ENCODE measurements around the gene UNC5A.

Gene UNC5A

DNA sequence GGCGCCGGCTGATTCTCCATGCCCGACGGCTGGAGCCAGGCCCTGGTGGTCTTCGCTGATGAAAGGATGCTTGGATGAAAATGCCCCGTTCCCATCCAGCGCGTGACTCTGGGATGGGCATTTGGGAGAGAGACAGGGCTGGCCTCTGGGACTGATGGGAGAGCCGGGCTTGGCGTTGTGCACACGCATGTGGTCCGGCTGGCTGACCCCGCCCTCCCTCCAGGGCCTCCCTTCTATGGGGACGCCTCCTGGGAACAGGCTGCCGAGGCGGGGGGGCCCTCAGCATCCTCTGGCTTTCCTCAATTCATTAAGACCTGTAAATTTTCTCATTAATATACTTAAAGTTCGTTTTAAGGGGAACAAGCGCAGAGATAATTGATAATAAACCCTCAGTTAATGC lies 36.8 kb downstream of the UNC5A start:
- no peak for DNase-seq

DNA sequence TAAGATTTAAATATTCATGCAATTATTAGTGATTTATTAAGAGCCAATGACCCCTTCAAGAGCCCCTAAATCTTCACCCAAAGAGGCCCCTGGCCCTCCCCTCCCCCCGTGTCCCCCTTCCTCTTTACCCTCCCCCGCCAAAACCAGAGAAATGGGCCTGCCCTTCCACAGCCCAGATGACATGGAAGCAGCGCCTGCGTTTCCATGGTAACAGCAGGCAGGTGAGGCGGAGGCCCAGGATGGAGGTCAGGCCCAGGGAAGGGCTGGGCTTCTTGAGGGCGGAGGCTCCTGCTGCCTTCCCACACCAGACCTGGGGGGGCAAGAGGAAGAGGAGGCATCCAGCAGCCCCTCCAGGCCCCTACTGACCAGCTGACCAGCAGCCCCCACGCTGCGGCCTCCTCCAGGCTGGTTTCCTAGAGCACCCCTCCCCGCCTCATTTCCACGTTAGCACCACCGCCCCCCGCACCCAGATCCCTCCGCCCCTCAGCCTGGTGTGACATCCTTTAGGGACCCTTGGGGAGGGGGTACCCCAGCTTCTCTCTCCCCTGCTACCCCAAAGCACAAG lies 37.4 kb downstream of the UNC5A start:
- DNase-seq: no peak

- no peak for DNase-seq
Measured at GRCh38 chr5:176848651-176849050, 38.3 kb downstream of the UNC5A start.

DNA sequence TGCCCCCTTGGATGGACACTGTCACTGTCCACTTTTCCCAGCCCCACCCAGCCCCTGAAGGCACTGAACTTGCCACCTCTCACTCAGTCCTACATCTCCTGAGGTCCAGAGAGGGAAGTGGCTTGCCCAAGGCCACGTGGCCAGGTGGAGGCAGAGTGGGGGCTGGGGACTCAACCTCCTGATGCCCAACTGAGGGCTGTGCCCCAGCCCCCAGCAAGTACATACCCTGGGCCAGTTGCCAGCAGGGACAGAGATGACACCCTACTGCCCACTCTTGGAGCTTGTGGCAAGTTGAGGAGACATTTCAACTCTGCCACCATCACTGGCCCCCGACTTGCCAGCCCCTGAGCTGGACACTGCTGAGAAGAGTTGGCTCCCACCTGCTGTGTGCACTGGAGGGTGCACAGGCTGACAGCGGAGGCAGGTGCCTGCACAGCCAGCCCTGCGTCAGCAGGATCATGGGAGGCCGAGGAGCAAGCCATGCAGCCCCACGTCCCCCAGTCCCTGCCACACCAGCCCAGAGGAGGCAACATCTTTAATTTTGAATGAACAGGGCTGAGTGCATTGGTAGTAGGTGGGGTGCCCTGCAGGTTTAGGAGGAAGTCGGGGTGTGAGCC lies 39.4 kb downstream of the UNC5A start:
- DNase-seq: no peak

- DNase-seq: no peak
Measured at GRCh38 chr5:176850371-176851245, 40.2 kb downstream of the UNC5A start.

GRCh38 chr5:176851380-176851779 lies 41.0 kb downstream of the UNC5A start:
- no peak for DNase-seq

- no peak for DNase-seq
Measured at GRCh38 chr5:176851871-176852658, 41.7 kb downstream of the UNC5A start.

DNA sequence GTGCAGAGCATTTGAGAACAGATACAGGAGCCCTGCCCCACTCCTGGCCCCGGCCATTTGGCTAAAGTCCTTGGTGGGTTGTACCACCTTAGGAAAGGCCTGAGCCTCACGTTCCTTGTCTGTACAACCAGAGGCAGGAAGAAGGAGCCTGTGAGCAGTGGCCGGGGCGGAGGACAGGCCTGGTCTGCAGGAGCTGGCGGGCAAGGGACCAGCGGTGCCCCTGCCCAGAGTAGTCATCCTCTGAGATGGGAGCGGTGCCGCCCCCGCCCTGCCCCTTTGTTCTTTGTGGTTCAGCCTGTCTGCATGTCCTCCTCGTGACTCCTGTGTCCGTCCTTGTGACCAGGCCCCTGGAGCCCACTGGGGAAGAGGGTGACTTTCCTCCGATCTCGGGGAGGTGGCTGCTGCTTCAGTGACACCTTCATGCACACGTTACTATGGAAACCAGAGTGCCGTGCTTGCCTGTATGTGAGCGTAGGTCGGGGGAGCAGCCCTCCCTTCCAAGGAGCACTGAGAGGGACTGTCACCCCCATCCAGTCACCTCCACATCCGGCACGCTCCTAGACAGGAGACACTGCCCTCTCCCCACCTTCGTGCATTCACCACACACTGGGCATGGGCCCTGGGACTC lies 42.9 kb downstream of the UNC5A start:
- DNase-seq: no peak

DNA sequence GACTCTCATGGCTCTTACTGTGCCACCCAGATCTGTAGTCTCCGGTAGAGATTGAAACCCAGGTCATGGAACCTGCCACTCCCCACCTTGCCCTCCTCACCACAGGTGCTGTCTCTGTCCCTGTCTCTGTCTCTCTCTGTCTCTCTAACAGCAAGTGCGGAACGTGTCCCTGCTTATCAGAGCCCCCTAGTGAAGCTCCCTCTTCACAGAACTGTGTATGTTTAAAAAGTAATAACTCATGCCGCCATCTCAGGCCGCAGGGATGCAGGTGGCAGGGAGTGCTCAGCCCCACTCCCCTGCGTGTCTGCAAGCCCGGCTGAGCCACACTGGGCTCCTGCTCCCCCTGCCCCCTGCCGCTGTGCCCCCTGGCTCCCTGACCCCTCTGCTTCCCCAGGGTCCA lies 43.8 kb downstream of the UNC5A start:
- DNase-seq: no peak

DNA sequence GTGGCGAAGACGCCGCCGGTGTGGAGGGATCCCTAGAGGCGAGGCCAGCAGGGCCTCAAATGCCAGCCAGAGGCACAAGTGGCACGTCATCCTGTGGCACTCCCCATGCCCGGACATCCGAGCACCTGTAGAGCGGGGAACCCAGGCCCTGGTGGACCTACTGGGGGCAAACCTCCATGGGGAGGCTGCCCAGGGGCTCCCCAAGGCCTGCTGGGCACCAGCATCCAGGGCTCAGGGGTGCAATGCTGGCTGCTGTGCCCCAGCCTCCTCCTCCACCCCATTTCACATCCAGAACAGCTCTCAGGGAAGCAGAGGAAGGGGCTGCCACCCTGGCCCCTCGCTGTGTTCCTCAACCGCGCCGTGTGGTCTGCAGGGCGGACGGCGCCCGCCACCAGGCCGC lies 45.2 kb downstream of the UNC5A start:
- no peak for DNase-seq

GRCh38 chr5:176856746-176857145 lies 46.4 kb downstream of the UNC5A start:
- DNase-seq: no peak

GRCh38 chr5:176857216-176857893 lies 47.0 kb downstream of the UNC5A start:
- DNase-seq: no peak

DNA sequence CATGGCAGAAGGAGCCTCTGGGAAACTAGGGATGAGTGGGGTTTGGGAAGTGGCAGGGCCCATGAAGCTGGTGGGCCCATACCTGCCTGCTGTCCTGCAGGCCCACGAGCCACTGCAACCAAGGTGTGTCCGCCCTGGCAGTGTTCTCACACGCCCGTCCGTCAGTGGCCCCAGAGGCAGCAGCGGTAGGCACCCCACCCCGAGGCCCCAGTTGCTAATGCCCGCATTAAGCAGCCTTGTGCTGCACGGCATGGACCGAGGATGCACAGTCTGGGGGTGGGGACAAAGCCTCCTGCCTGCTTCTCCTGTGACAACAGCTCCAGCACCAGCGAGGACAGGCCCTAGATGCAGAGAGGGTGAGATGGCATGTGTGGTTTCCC lies 47.5 kb downstream of the UNC5A start:
- DNase-seq: no peak

- DNase-seq: no peak
Measured at GRCh38 chr5:176859916-176860315, 49.6 kb downstream of the UNC5A start.

- no peak for DNase-seq
Measured at GRCh38 chr5:176860381-176860780, 50.0 kb downstream of the UNC5A start.

DNA sequence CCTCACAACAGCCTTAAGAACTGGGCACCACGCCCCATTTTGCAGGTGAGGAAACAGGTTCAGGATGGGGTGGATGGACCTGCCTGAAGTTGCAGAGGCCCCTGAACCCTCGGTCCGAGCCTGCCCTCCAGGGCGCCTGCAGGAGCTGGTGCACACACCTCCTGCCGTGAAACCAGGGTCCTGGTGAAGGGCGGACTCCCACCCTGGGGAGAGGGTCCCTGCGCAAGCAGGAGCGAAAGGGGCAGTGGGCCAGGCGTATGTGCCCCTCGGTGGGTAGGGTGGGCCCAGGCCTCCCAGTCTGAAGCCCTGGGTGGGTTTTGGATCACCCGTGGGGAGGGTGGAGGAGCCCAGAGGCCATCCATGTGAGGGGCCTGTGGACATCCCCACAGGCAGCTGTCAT lies 50.9 kb downstream of the UNC5A start:
- no peak for DNase-seq

GRCh38 chr5:176862330-176862995 lies 52.1 kb downstream of the UNC5A start:
- DNase-seq: no peak

DNA sequence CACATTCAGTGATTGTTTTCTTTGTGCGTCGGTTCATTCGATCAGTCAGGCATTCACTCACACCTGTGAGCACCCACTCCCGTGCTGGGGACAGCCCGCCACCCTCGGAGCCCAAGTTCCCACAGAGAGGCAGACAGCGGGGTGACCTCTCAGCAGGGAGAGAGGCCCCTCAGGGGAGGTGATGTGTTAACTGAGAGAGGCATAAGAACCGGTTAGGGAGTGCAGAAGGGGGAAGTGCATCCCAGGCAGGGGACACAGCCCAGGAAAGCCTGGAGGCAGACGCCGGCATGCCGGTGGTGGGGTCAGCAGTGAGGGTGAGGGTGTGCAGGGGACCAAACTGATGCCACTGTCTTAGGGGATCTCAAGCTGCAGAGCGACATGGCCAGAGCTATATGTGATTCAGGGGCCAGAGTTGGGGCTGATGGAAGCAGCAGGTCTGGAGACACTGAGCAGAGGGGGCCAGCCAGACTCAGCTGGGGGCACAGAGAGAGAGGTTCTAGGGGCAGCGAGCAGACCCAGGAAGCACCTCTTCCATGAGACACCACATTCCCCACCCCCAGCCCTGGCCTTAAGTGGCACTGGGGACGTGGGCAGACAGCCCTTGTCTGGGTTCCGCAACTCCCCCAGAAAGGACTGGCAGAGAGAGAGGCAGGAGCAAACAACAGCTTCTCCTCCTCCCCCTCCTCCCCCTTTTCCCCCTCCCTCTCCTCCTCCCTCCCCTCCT lies 52.8 kb downstream of the UNC5A start:
- no peak for DNase-seq

DNA sequence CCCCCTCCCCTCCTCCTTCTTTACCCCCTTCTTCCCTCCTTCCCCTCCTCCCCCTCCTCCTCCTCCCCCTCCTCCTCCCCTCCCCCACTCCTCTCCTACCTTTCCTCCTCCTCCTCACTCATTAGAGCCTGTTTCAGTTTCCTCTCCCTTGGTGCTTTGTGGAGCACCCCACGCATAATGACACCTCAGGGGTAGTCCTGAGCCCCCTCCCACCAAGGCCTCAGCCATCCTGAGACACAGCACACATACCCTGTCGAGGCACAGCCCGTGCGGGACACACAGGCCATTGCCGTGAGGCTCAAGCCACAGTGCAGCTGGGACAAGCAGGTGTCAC lies 53.4 kb downstream of the UNC5A start:
- DNase-seq: no peak

GRCh38 chr5:176864755-176865154 lies 54.4 kb downstream of the UNC5A start:
- DNase-seq: no peak

DNA sequence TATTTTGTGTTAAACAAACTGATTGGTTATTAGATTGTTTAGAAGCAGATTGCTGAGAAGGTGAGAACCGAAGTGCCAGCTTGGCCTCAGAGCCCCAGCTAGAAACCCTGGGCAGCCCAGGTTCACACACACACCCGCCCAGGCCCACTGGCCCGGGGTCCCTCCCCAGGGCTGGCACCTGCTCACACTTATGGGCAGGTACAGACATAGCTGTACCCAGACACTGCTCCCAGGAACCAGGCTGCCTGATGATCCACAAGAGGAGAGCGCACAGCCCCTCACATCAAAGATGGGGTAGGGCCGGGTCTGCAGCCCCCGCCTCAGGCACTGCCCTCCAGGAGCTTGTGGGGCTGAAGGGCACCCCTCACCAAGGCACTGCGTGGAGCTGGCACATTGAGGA lies 55.6 kb downstream of the UNC5A start:
- DNase-seq: no peak

All from stimulated activated naive CD4-positive, alpha-beta T cell treated with Interleukin-2 at 50 U/mL for 16 hours (primary cell).